GM12878 (cell line): ENCODE data around the gene RIPOR1. TPM values are rescaled to one million over a fixed set of nuclear protein-coding genes. Genes with fewer than 3 reads are reported as not detected.

Source experiments
- ATAC-seq: fragments of 200-7000 bp; cut with Tn5 transposase; 3 replicates; pipeline ENCODE4 v1.9.1; 2020; ENCODE audit warnings: mild to moderate bottlenecking, moderate library complexity
- BruUV-seq: library from RNA; stranded (reverse); fragments of 400-500 nt; replicated peaks from 2 replicates; lab custom pipeline; 2021; lab: Mats Ljungman, UMichigan
- CTCF ChIA-PET: fragments of 300-600 bp; sonication (Branson Sonifier 250); formaldehyde crosslinking; extraction: SDS; loops from one replicate; lab custom pipeline; 2021; ENCODE audit warnings: inconsistent platforms; lab: Yijun Ruan, JAX
- POLR2A ChIA-PET: fragments of 350-600 bp; formaldehyde crosslinking; extraction: SDS; loops from one replicate; lab custom pipeline; 2021; ENCODE audit warnings: inconsistent platforms; lab: Charles Lee
- RAD21 ChIA-PET: fragments of 300-600 bp; sonication (Branson Sonifier 250); formaldehyde crosslinking; loops from one replicate; lab custom pipeline; 2023; ENCODE audit warnings: antibody characterized with exemption; ENCODE audit not compliant: unreplicated experiment; lab: Charles Lee
- SMC1A ChIA-PET: fragments of 300-600 bp; sonication (Branson Sonifier 250); formaldehyde crosslinking; loops from one replicate; lab custom pipeline; 2023; ENCODE audit not compliant: unreplicated experiment, uncharacterized antibody; lab: Charles Lee
- DNase-seq: peaks from one replicate; pipeline ENCODE4 v3.0.0-alpha.2; 2011; ENCODE audit warnings: low read depth, low spot score
- FAIRE-seq: peaks from 3 replicates; lab custom pipeline; 2011; peaks lifted over from hg19 to GRCh38; lab: Jason Lieb, UNC
- H2AFZ ChIP-seq: 2 replicates; pipeline ENCODE4 v1.6.0; 2011; ENCODE audit warnings: low read depth, low read length, control low read depth; ENCODE audit not compliant: control insufficient read depth
- H3K27ac ChIP-seq: 2 replicates; pipeline ENCODE4 v1.5.1; 2011; ENCODE audit warnings: control low read depth; ENCODE audit not compliant: control insufficient read depth, insufficient read depth
- H3K27me3 ChIP-seq, 2 experiments: replicated peaks in 1 of 2; 2 replicates each; pipeline versions ENCODE4 v1.6.0 to v1.6.1; 2011; ENCODE audit warnings: low read length in 1 of 2; ENCODE audit not compliant: control insufficient read depth in 2 of 2, insufficient read depth in 2 of 2
- H3K36me3 ChIP-seq, 2 experiments: 2 replicates each; pipeline ENCODE4 v1.5.1; 2011; ENCODE audit warnings: low read length in 1 of 2; ENCODE audit not compliant: control insufficient read depth in 2 of 2, insufficient read depth in 2 of 2
- H3K4me1 ChIP-seq: 2 replicates; pipeline ENCODE4 v1.6.1; 2011; ENCODE audit warnings: mild to moderate bottlenecking, low read length, moderate library complexity, mixed read lengths; ENCODE audit not compliant: control insufficient read depth, insufficient read depth
- H3K4me2 ChIP-seq: 2 replicates; pipeline ENCODE4 v1.6.0; 2011; ENCODE audit warnings: control low read depth; ENCODE audit not compliant: control insufficient read depth, insufficient read depth
- H3K4me3 ChIP-seq: fragments of 200-600 bp; sonication (generic); 2 replicates; pipeline ENCODE4 v1.5.1; 2016
- H3K79me2 ChIP-seq: 2 replicates; pipeline ENCODE4 v1.6.0; 2011; ENCODE audit warnings: low read length; ENCODE audit not compliant: control insufficient read depth, insufficient read depth
- H3K9ac ChIP-seq: 2 replicates; pipeline ENCODE4 v1.8.0; 2011; ENCODE audit warnings: low read length, control low read depth, mixed read lengths; ENCODE audit not compliant: control insufficient read depth, insufficient read depth
- H3K9me3 ChIP-seq: replicated peaks from 3 replicates; pipeline ENCODE4 v1.5.1; 2011; ENCODE audit warnings: mild to moderate bottlenecking, low read length; ENCODE audit not compliant: control insufficient read depth, insufficient read depth
- H4K20me1 ChIP-seq: 2 replicates; pipeline ENCODE4 v1.6.0; 2011; ENCODE audit not compliant: control insufficient read depth, insufficient read depth
- BHLHE40 ChIP-seq, 2 experiments: fragments of 450-650 bp in 1 of 2; IDR thresholded peaks; 2 replicates each; pipeline ENCODE4 v1.6.1; 2011 to 2017; ENCODE audit warnings: low read depth in 2 of 2, borderline replicate concordance in 1 of 2, improper control_type of control experiment in 1 of 2, low read length in 1 of 2, mild to moderate bottlenecking in 1 of 2
- CHD2 ChIP-seq: IDR thresholded peaks from 2 replicates; pipeline ENCODE4 v1.6.1; 2011; ENCODE audit warnings: low read depth, low read length, improper control_type of control experiment, borderline replicate concordance
- HCFC1 ChIP-seq: fragments of 150-350 bp; IDR thresholded peaks from 2 replicates; pipeline ENCODE4 v1.6.1; 2014; ENCODE audit warnings: low read length
- NBN ChIP-seq: fragments of 450-650 bp; IDR thresholded peaks from 2 replicates; pipeline ENCODE4 v1.6.1; 2016
- NR2C1 ChIP-seq: fragments of 450-650 bp; IDR thresholded peaks from 2 replicates; pipeline ENCODE4 v1.6.1; 2017; ENCODE audit warnings: antibody characterized with exemption, mild to moderate bottlenecking, moderate library complexity
- RELA ChIP-seq: fragments of 450-650 bp; IDR thresholded peaks from 2 replicates; pipeline ENCODE4 v1.8.0; 2014; ENCODE audit warnings: borderline replicate concordance; ENCODE audit not compliant: partially characterized antibody
- SIN3A ChIP-seq: IDR thresholded peaks from 2 replicates; pipeline ENCODE4 v1.6.1; 2012; ENCODE audit warnings: low read depth, low read length, improper control_type of control experiment
- ZBED1 ChIP-seq: IDR thresholded peaks from 2 replicates; pipeline ENCODE4 v1.6.1; 2016; ENCODE audit warnings: borderline replicate concordance
- WGBS: methylation state at CpG from one replicate; pipeline ENCODE4 v1.1.6; 2016; ENCODE audit warnings: low lambda C conversion rate; ENCODE audit not compliant: insufficient replicate concordance, insufficient coverage; ENCODE audit errors: missing lambda C conversion rate; 5-methylcytosine and 5-hydroxymethylcytosine counted together
- in situ Hi-C: fragments of 300-500 bp; cut with MboI; formaldehyde crosslinking; loops from 9 replicates; pipeline ENCODE4 v1.14.3; 2018; ENCODE audit warnings: mixed read lengths
- intact Hi-C: fragments of 100-400 bp; cut with micrococcal nuclease; formaldehyde crosslinking; loops from one replicate; pipeline ENCODE4 v1.14.2; 2022; ENCODE audit not compliant: unreplicated experiment
- polyA plus RNA-seq, 11 experiments: library from polyadenylated mRNA; depleted of rRNA in 4 of 11; unstranded in 6 of 11; stranded (reverse) in 5 of 11; fragments of >200 nt; fragmentation: Nextera tagmentation in 4 of 11; fragmentation: Illumina TruSeq in 1 of 11; extraction: Ambion mirVana in 4 of 11; extraction: Trizol in 1 of 11; gene quantifications; 1 replicate in 1 of 11; 2 replicates in 10 of 11; pipeline versions ENCODE4 v1.2.1 to v1.2.3, GENCODE V29; 2011 to 2016; ENCODE audit warnings: inconsistent platforms in 2 of 11, missing spikeins in 2 of 11, low read depth in 1 of 11
- total RNA-seq, 4 experiments: library from RNA; depleted of rRNA in 3 of 4; stranded (reverse); fragments of >200 nt in 3 of 4; fragmentation: Illumina TruSeq in 1 of 4; extraction: Trizol in 1 of 4; gene quantifications; 2 replicates each; pipeline versions ENCODE4 v1.2.1 to v1.2.3, GENCODE V29; 2013 to 2021
- TF ChIP-seq, protein P1 (sequence below): fragments of 150-350 bp; IDR thresholded peaks from 2 replicates; pipeline ENCODE4 v1.6.1; 2016; ENCODE audit warnings: low read depth, low read length
- TF ChIP-seq, protein P2 (sequence below): IDR thresholded peaks from 2 replicates; pipeline ENCODE4 v1.6.1; 2012; ENCODE audit warnings: low read length, inconsistent platforms
- TF ChIP-seq, protein P3 (sequence below): fragments of 450-650 bp; IDR thresholded peaks from 2 replicates; pipeline ENCODE4 v1.6.1; 2017; ENCODE audit warnings: antibody characterized with exemption, mild to moderate bottlenecking, moderate library complexity
- TF ChIP-seq, protein P4 (sequence below): IDR thresholded peaks from 2 replicates; pipeline ENCODE4 v1.6.1; 2011; ENCODE audit warnings: mild to moderate bottlenecking, low read depth, low read length, moderate library complexity; ENCODE audit not compliant: insufficient replicate concordance
- TF ChIP-seq, protein P5 (sequence below): IDR thresholded peaks from 2 replicates; pipeline ENCODE4 v1.6.1; 2011; ENCODE audit warnings: low read depth, mild to moderate bottlenecking, low read length, moderate library complexity, borderline replicate concordance; ENCODE audit errors: extremely low read depth

Gene RIPOR1
- total and polyA plus RNA-seq, 10 of the 15 experiments (the other 5 are each of a cell fraction or from before 2014, with no cell fraction given) = 0.13 to 28.5 (median 7.0) TPM

DNA sequence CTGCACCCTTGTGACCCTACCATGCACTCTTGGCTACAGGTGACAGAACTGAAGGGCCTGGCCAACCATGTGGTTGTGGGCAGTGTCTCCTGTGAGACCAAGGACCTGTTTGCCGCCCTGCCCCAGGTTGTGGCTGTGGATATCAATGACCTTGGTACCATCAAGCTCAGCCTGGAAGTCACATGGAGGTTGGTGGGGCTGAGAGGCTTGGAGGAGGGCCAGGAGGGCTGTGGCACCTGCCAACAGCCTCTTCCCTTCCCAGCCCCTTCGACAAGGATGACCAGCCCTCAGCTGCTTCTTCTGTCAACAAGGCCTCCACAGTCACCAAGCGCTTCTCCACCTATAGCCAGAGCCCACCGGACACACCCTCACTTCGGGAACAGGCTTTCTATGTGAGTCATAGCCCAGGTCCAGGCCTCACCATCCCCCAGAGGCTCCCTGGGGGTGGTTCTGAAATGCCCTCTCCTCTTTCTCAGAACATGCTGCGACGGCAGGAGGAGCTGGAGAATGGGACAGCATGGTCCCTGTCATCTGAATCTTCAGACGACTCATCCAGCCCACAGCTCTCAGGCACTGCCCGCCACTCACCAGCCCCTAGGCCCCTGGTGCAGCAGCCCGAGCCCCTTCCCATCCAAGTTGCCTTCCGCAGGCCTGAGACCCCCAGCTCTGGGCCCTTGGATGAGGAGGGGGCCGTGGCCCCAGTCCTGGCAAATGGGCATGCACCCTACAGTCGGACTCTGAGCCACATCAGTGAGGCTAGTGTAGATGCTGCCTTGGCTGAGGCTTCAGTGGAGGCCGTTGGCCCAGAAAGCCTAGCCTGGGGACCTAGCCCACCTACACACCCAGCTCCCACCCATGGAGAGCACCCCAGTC lies 13.0 kb downstream of the RIPOR1 start:
- POLR2A ChIA-PET = interaction anchor here (0.6 to 1.2 kb wide), 2 partner anchors 13 to 35 kb away, joined by 3 to 5 read pairs; no protein-coding TSS in a partner anchor
- WGBS = 74% methylated on average over 14 of the region's 14 CpGs
- Histone ChIP-seq H3K9me3 (no peaks in the 10 kb centered on the region), H3K36me3 (peaks cover 6 to 13% of the 10 kb centered on the region in 2 experiments; a peak in 3 of 4 replicates), H3K4me2 (no peak overlapping the region), H4K20me1 (peaks cover 4% of the 10 kb centered on the region), H3K79me2 (no peaks in the 10 kb centered on the region), H3K4me1 (peaks cover 4% of the 10 kb centered on the region), H3K27me3 (no peaks in the 10 kb centered on the region), H3K4me3 (no peak overlapping the region), H3K9ac (no peak overlapping the region), H2AFZ (no peak overlapping the region), H3K27ac (no peak overlapping the region)
- BruUV-seq = TSS peak; percentile 28
- SMC1A ChIA-PET = no interaction called here
- no peak for DNase-seq
- in situ Hi-C loops = no loop called here
- CTCF ChIA-PET = interaction anchor here (1.0 kb wide), 1 partner anchor 27 kb away, joined by 3 read pairs; no protein-coding TSS in a partner anchor
- no peak for ATAC-seq
- no peak for FAIRE-seq
- RAD21 ChIA-PET = no interaction called here
- intact Hi-C loops = no loop called here
- TF ChIP-seq, protein P1, sequence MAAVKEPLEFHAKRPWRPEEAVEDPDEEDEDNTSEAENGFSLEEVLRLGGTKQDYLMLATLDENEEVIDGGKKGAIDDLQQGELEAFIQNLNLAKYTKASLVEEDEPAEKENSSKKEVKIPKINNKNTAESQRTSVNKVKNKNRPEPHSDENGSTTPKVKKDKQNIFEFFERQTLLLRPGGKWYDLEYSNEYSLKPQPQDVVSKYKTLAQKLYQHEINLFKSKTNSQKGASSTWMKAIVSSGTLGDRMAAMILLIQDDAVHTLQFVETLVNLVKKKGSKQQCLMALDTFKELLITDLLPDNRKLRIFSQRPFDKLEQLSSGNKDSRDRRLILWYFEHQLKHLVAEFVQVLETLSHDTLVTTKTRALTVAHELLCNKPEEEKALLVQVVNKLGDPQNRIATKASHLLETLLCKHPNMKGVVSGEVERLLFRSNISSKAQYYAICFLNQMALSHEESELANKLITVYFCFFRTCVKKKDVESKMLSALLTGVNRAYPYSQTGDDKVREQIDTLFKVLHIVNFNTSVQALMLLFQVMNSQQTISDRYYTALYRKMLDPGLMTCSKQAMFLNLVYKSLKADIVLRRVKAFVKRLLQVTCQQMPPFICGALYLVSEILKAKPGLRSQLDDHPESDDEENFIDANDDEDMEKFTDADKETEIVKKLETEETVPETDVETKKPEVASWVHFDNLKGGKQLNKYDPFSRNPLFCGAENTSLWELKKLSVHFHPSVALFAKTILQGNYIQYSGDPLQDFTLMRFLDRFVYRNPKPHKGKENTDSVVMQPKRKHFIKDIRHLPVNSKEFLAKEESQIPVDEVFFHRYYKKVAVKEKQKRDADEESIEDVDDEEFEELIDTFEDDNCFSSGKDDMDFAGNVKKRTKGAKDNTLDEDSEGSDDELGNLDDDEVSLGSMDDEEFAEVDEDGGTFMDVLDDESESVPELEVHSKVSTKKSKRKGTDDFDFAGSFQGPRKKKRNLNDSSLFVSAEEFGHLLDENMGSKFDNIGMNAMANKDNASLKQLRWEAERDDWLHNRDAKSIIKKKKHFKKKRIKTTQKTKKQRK = no peak
- TF ChIP-seq, protein P2, sequence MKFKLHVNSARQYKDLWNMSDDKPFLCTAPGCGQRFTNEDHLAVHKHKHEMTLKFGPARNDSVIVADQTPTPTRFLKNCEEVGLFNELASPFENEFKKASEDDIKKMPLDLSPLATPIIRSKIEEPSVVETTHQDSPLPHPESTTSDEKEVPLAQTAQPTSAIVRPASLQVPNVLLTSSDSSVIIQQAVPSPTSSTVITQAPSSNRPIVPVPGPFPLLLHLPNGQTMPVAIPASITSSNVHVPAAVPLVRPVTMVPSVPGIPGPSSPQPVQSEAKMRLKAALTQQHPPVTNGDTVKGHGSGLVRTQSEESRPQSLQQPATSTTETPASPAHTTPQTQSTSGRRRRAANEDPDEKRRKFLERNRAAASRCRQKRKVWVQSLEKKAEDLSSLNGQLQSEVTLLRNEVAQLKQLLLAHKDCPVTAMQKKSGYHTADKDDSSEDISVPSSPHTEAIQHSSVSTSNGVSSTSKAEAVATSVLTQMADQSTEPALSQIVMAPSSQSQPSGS = no peak
- no peak for TF ChIP-seq NBN
- TF ChIP-seq, protein P3, sequence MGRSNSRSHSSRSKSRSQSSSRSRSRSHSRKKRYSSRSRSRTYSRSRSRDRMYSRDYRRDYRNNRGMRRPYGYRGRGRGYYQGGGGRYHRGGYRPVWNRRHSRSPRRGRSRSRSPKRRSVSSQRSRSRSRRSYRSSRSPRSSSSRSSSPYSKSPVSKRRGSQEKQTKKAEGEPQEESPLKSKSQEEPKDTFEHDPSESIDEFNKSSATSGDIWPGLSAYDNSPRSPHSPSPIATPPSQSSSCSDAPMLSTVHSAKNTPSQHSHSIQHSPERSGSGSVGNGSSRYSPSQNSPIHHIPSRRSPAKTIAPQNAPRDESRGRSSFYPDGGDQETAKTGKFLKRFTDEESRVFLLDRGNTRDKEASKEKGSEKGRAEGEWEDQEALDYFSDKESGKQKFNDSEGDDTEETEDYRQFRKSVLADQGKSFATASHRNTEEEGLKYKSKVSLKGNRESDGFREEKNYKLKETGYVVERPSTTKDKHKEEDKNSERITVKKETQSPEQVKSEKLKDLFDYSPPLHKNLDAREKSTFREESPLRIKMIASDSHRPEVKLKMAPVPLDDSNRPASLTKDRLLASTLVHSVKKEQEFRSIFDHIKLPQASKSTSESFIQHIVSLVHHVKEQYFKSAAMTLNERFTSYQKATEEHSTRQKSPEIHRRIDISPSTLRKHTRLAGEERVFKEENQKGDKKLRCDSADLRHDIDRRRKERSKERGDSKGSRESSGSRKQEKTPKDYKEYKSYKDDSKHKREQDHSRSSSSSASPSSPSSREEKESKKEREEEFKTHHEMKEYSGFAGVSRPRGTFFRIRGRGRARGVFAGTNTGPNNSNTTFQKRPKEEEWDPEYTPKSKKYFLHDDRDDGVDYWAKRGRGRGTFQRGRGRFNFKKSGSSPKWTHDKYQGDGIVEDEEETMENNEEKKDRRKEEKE = no peak
- TF ChIP-seq SIN3A = no peak
- no peak for TF ChIP-seq HCFC1
- TF ChIP-seq, protein P4, sequence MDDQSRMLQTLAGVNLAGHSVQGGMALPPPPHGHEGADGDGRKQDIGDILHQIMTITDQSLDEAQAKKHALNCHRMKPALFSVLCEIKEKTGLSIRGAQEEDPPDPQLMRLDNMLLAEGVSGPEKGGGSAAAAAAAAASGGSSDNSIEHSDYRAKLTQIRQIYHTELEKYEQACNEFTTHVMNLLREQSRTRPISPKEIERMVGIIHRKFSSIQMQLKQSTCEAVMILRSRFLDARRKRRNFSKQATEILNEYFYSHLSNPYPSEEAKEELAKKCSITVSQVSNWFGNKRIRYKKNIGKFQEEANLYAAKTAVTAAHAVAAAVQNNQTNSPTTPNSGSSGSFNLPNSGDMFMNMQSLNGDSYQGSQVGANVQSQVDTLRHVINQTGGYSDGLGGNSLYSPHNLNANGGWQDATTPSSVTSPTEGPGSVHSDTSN = no peak
- TF ChIP-seq BHLHE40 (IDR thresholded peaks at IDR 0.05; ENCODE audit: borderline replicate concordance in 1 of 2, low read depth in 2 of 2, low read length in 1 of 2) = no peak
- TF ChIP-seq, protein P5, sequence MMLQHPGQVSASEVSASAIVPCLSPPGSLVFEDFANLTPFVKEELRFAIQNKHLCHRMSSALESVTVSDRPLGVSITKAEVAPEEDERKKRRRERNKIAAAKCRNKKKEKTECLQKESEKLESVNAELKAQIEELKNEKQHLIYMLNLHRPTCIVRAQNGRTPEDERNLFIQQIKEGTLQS = no peak
- no peak for TF ChIP-seq ZBED1
- no peak for TF ChIP-seq CHD2
- no peak for TF ChIP-seq RELA
- no peak for TF ChIP-seq NR2C1
